ENCODE measurements around the gene CPLX3. TPM values are rescaled to one million over a fixed set of nuclear protein-coding genes. Genes with fewer than 3 reads are reported as not detected.
A peak's percentile ranks its signal among the peaks of the same experiment; 100 is the strongest.

CPLX3 gene
- total RNA-seq, 2 experiments from 2014 or later = 0.11 TPM; not detected in 1

GRCh38 chr15:74794970-74795349, 31.5 kb upstream of the CPLX3 start:
- peaks cover 58% of the 10 kb centered on the region for H3K36me3 Mint-ChIP-seq (ENCODE audit: low read depth)
- DNase-seq (no peak), ATAC-seq (no peak)
- H3K27ac Mint-ChIP-seq = peak overlapping the region; percentile 90
- no peak for TF ChIP-seq CTCF (IDR thresholded peaks at IDR 0.05)
- peaks cover 87% of the 10 kb centered on the region for H3K4me1 Mint-ChIP-seq (ENCODE audit: low read depth)
- ChIA-PET POLR2A (interaction anchor here (0.7 to 16.0 kb wide), 4 partner anchors 10 to 49 kb away, joined by 3 to 410 read pairs (median 10); partner anchors contain the start of gene CSK), CTCF (interaction anchor here (1.1 to 25.9 kb wide), 6 partner anchors 18 to 177 kb away, joined by 3 to 1327 read pairs (median 4); partner anchors contain the start of genes CPLX3 and CSK)
- peak overlapping the region; percentile 11 for H3K4me3 Mint-ChIP-seq
- H3K9me3 Mint-ChIP-seq = no peaks in the 10 kb centered on the region
- no peaks in the 10 kb centered on the region for H3K27me3 Mint-ChIP-seq
- intact Hi-C loops (cut with micrococcal nuclease) = no loop called here

GRCh38 chr15:74795966-74796625, 30.3 kb upstream of the CPLX3 start:
- POLR2A ChIA-PET = interaction anchor here (0.6 to 16.0 kb wide), 4 partner anchors 18 to 179 kb away, joined by 3 to 410 read pairs (median 4); partner anchors contain the start of gene CSK
- intact Hi-C loops (cut with micrococcal nuclease) = no loop called here

GRCh38 chr15:74798388-74799254, 27.8 kb upstream of the CPLX3 start:
- peak; percentile 33 for DNase-seq
- intact Hi-C loops (cut with micrococcal nuclease) = no loop called here
- Mint-ChIP-seq H3K9me3 (no peaks in the 10 kb centered on the region), H3K4me3 (no peak overlapping the region), H3K27ac (peak overlapping the region; percentile 90), H3K4me1 (ENCODE audit: low read depth) (peaks cover 57% of the 10 kb centered on the region), H3K36me3 (ENCODE audit: low read depth) (peaks cover 65% of the 10 kb centered on the region), H3K27me3 (no peaks in the 10 kb centered on the region)
- TF ChIP-seq CTCF (IDR thresholded peaks at IDR 0.05) = no peak
- POLR2A ChIA-PET = interaction anchor here (1.3 to 16.0 kb wide), 8 partner anchors 8 to 43 kb away, joined by 5 to 410 read pairs (median 13); partner anchors contain the start of gene CSK
- ATAC-seq = no peak
- CTCF ChIA-PET = interaction anchor here (0.8 to 25.9 kb wide), 10 partner anchors 10 to 177 kb away, joined by 3 to 1327 read pairs (median 6); partner anchors contain the start of gene CSK

More at GRCh38 chr15:74795966-74796625, 30.3 kb upstream of the CPLX3 start:
- peak overlapping the region; percentile 89 for H3K27ac Mint-ChIP-seq
- no peak for TF ChIP-seq CTCF (IDR thresholded peaks at IDR 0.05)
- no peaks in the 10 kb centered on the region for H3K9me3 Mint-ChIP-seq
- CTCF ChIA-PET = interaction anchor here (1.1 to 25.9 kb wide), 4 partner anchors 19 to 164 kb away, joined by 3 to 1327 read pairs (median 3); partner anchors contain the start of gene CSK
- peaks cover 82% of the 10 kb centered on the region for H3K4me1 Mint-ChIP-seq (ENCODE audit: low read depth)
- no peaks in the 10 kb centered on the region for H3K27me3 Mint-ChIP-seq
- DNase-seq = peak; percentile 78
- peaks cover 61% of the 10 kb centered on the region for H3K36me3 Mint-ChIP-seq (ENCODE audit: low read depth)
- ATAC-seq = peak; percentile 25
- peak overlapping the region; percentile 45 for H3K4me3 Mint-ChIP-seq

- DNase-seq (peak; percentile 66), ATAC-seq (peak; percentile 19)
- Mint-ChIP-seq H3K27ac (peak overlapping the region; percentile 90), H3K4me3 (no peak overlapping the region), H3K36me3 (ENCODE audit: low read depth) (peaks cover 71% of the 10 kb centered on the region), H3K27me3 (no peaks in the 10 kb centered on the region), H3K4me1 (ENCODE audit: low read depth) (peaks cover 53% of the 10 kb centered on the region), H3K9me3 (no peaks in the 10 kb centered on the region)
- intact Hi-C loops (cut with micrococcal nuclease) = no loop called here
- POLR2A ChIA-PET = interaction anchor here (1.1 to 3.7 kb wide), 9 partner anchors 9 to 254 kb away, joined by 3 to 31 read pairs (median 8); no protein-coding TSS in a partner anchor
- CTCF ChIA-PET = interaction anchor here (0.7 to 25.9 kb wide), 14 partner anchors 10 to 178 kb away, joined by 3 to 1327 read pairs (median 4); partner anchors contain the start of genes CPLX3 and CSK
- TF ChIP-seq CTCF (IDR thresholded peaks at IDR 0.05) = no peak
Observed at GRCh38 chr15:74799255-74799855, 27.1 kb upstream of the CPLX3 start.
